ENCODE results near the gene YIPF2.
"Not testable (repeated sequence)": the region's sequence is repeated elsewhere in the genome, so short reads cannot be mapped to it uniquely, and the experiment has no call there.

YIPF2 gene

DNA sequence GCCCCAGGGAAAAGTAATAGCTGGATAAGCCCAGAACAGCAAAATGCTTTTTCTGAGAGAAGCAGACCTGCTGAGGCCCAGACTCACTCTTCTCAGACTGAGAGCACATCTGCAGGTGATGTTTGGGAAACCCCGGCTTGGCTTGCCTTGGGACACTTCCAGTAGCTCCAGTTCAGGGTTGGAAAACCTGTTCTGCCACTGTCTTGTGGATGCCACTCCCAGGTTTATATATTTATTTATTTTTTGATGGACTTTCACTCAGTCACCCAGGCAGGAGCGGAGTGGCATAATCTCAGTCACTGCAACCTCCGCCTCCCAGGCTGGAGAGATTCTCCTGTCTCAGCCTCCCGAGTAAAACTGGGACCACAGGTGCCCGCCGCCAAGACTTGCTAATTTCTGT is 24.4 kb upstream of the YIPF2 start:
- TF ChIP-seq, protein P1, sequence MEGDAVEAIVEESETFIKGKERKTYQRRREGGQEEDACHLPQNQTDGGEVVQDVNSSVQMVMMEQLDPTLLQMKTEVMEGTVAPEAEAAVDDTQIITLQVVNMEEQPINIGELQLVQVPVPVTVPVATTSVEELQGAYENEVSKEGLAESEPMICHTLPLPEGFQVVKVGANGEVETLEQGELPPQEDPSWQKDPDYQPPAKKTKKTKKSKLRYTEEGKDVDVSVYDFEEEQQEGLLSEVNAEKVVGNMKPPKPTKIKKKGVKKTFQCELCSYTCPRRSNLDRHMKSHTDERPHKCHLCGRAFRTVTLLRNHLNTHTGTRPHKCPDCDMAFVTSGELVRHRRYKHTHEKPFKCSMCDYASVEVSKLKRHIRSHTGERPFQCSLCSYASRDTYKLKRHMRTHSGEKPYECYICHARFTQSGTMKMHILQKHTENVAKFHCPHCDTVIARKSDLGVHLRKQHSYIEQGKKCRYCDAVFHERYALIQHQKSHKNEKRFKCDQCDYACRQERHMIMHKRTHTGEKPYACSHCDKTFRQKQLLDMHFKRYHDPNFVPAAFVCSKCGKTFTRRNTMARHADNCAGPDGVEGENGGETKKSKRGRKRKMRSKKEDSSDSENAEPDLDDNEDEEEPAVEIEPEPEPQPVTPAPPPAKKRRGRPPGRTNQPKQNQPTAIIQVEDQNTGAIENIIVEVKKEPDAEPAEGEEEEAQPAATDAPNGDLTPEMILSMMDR (IDR thresholded peaks at IDR 0.05; ENCODE audit: extremely low read depth, missing control alignments) = no peak
- no peak for DNase-seq (ENCODE audit: low spot score)

DNA sequence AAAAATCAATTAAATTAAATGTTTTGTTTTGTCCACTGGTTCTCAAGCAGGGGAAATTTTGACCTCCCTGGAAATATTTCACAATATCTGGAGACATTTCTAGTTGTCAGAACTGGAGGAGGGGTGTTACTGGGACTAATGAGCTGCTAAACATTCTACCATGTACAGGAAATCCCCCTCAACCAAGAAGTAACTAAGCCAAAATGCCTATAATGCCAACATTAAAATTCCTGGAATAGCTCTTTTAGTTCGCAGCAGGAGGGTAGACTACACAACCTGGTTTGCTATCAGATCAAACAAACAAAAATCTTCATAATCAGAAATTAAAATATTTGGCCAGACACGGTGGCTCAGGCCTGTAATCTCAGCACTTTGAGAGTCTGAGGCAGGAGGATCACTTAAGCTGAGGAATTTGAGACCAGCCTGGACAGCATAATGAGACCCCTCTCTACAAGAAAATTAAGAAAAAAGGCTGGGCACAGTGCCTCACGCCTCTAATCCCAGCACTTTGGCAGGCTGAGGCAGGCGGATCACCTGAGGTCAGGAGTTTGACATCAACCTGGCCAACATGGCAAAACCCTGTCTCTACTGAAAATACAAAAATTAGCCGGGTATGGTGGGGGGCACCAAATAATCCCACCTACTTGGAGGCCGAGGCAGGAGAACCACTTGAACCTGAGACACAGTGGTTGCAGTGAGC is 18.7 kb upstream of the YIPF2 start:
- DNase-seq (ENCODE audit: low spot score) = no peak
- TF ChIP-seq, protein P1 (IDR thresholded peaks at IDR 0.05; ENCODE audit: extremely low read depth, missing control alignments) = no peak

DNA sequence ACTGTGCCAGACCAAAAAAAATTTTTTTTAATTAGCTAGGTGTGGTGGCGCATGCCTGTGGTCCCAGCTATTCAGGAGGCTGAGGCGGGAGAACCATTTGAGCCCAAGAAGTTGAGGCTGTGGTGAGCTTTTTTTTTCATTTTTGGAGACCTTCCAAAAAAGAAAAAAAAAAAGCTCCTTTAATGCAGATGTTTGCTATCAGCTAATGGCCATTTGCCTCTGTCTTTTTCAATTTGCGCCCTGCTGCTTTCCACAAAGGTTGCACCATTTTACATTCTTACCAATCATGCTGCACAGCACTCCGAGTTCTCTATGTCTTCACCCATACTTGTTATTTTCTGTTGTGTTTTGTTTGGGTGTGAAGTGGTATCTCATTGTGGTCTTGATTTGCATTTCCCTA is 16.8 kb upstream of the YIPF2 start:
- DNase-seq (ENCODE audit: low spot score) = no peak
- TF ChIP-seq, protein P1 (IDR thresholded peaks at IDR 0.05; ENCODE audit: extremely low read depth, missing control alignments) = no peak

DNA sequence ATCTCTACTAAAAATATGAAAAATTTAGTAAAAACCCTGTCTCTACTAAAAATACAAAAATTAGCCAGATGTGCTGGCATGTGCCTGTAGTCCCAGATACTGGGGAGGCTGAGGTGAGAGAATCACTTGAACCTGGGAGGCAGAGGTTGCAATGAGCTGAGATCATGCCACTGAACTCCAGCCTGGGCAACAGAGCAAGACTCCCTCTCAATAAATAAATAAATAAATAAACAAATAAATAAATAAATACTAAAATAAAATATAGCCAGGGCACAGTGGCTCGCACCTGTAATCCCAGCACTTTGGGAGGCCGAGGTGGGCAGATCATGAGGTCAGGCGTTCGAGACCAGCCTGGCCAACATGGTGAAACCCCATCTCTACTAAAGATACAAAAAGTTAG is 15.0 kb upstream of the YIPF2 start:
- DNase-seq (ENCODE audit: low spot score) = not testable (repeated sequence)

DNA sequence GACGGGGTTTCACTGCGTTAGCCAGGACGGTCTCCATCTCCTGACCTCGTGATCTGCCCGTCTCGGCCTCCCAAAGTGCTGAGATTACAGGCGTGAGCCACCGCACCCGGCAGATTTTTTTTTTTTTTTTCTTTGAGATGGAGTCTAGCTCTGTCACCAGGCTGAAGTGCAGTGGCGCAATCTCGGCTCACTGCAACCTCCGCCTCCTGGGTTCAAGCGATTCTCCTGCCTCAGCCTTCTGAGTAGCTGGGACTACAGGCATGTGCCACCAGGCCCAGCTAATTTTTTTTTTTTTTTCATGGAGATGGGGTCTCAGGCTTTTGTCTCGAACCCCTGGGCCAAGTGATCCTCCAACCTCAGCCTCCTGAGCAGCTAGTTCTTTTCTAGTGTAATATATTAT is 13.2 kb upstream of the YIPF2 start:
- not testable (repeated sequence) for DNase-seq (ENCODE audit: low spot score)

DNA sequence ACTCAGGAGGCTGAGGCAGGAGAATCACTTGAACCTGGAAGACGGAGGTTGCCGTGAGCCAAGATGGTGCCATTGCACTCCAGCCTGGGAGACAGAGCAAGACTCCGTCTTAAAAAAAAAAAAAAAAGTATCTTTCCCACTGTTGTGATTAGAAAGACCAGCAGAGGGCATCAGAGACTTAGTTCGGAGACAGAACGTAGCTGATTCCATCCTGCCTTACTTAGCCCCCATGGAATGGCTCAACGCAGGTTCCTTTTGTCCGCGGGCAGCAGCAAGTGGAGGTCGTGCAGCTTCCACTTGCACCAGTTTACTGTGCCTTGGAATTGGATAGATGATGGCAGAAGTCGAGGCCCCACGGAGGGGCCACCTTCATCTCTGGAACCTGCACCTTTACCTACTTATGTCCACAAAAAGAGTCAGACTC is 8.2 kb upstream of the YIPF2 start:
- DNase-seq (ENCODE audit: low spot score) = peak; percentile 66
- TF ChIP-seq, protein P1 (IDR thresholded peaks at IDR 0.05; ENCODE audit: extremely low read depth, missing control alignments) = peak; percentile 34

DNA sequence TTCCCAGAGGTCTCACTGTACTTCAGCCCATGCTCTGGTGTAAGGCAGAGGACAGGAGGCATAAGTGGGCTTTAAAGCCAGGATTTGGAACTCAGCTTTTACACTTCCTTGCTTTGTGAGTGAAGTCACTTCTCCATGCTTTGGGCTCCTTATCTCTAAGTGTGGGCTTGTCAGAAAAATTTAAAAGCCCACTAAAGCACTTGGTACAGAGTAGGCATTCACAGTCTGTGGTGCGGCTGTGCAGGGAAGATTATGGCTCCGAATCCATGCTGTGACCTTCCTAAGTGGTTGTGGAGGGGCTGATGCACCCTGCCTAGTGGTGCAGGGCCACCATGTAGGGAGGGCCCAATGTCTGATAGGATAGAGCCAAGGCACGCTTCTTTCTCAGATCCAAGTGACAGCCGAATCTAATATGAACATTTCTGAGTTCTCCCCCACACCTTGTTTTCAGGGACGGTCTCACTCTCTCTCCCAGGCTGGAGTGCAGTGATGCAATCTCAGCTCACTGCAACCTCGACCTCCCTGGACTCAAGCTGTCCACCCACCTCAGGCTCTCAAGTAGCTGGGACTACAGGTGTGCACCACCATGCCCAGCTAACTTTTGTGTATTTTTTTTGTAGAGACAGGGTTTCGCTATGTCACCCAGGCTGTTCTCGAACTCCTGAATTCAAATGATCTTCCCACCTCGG is 7.1 kb upstream of the YIPF2 start:
- TF ChIP-seq, protein P1 (IDR thresholded peaks at IDR 0.05; ENCODE audit: extremely low read depth, missing control alignments) = no peak
- DNase-seq (ENCODE audit: low spot score) = no peak

DNA sequence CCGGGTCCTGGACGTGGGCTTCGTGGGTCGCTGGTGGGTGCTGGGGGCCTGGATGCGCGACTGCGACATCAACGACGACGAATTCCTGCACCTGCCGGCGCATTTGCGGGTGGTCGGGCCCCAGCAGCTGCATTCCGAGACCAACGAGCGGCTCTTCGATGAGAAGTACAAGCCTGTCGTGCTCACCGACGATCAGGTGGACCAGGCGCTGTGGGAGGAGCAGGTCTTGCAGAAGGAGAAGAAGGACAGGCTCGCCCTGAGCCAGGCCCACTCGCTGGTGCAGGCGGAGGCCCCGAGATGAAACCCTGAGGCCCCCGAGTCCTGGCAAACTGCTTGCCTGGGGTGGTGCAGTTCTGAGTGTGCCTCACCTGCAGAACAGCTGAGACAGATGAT is 959 bp upstream of the YIPF2 start:
- no peak for DNase-seq (ENCODE audit: low spot score)
- TF ChIP-seq, protein P1 (IDR thresholded peaks at IDR 0.05; ENCODE audit: extremely low read depth, missing control alignments) = no peak
